Occipital lobe (tissue), 2 donors: ENCODE data around the gene AP2B1. TPM values are rescaled to one million over a fixed set of nuclear protein-coding genes. Genes with fewer than 3 reads are reported as not detected.

Source experiments
- DNase-seq: peaks from one replicate; lab custom pipeline; 2025; lab: John Stamatoyannopoulos, UW
- total RNA-seq: library from RNA; depleted of rRNA; stranded (reverse); fragments of >200 nt; gene quantifications from one replicate; pipeline ENCODE4 v1.2.3, GENCODE V29; 2014

AP2B1 gene
- total RNA-seq, 1 donor from 2014 or later, result 123 TPM

DNA sequence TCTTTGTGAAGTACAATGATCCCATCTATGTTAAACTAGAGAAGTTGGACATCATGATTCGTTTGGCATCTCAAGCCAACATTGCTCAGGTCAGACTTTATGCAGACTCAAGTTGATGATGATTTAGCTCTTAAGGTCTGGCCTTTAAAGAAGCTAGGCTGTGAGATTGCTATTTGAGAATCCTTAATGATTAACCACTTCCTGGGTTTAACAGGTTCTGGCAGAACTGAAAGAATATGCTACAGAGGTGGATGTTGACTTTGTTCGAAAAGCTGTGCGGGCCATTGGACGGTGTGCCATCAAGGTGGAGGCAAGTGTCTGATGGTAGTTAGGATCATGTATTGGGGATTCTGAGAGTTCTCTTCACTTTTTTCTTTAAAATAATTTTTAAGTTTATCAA is 40.3 kb downstream of the AP2B1 start:
- DNase-seq, result no peak

DNA sequence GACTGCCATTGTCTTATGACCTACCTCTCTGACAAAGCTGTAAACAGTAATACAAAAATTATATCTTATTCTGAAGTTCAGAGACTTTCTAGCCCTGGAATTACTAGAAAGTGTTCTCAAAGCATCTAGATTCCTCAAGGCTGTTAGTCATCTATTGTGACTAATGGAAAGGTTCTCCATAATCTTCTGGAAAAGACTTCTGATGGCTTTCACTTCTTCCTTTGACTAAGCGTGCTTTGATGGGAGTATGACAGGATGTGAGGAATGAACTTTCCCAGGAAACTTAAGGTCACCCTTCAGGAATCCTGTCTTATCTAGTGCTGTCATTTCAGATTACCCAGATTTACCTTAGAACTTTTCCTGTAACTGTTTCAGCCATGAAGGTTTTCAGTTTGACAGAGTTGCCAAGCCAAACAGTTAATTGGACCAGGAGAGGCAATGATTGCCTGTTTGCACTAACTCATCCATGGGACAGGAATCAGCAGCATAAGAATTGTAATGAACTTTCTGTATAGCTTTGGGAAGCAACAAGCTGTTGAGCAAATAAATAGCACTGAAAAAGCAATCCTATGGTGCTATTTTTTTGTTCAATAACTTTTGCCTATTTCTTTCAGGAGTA is 43.5 kb downstream of the AP2B1 start:
- DNase-seq, result no peak

DNA sequence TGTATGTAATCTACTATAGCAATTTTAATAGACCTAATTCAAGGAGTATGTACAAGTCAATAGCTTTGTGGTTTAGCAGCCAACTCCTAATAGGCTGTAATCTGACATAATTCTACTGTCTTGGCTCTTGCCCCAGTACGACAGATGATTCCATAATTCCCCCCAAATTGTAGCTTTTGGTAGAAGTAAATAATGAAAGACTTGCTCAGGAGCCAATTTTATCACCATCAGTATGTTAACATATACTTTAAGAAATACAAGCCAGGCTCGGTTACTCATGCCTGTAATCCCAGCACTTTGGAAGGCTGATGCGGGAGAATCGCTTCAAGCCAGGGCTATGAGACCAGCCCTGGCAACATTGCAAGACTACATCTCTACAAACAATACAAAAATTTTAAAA is 53.9 kb downstream of the AP2B1 start:
- DNase-seq, result no peak

DNA sequence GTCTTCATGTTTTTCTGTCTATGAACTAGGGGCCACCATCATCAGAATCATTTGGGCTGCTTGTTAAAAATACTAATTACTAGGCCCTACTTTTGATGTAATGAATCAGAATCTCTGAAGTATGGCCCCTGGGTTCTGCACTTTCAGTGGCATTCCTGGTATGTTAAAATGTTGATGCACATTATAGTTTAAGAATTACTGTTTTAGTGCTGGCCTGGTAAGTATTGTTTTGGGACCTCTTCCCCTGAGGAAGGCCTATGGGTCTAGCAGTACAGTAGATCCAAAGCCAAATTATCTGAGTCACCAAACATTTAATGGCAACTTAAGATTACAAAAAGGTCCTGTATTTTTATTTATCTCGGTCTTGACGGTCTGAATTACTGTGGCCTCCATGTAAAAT is 58.8 kb downstream of the AP2B1 start:
- DNase-seq, result no peak

DNA sequence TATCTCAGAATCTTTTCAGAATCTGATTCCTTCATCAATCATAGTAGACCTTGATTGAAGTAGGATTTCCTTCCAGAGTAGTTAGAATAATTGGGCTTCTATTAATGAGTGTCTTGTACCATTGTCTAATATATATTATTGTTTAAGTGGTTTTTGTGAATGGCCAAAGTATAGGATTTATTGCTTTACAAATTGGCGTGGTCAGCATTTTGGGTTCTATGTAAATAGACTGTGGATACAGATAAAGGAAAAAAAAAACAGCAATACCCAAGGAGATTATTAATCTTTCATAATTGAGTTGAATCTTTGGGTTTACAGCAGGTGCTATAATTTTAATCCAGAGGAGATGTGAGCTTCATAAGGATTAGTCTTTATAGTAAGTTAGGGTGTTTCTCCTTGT is 64.3 kb downstream of the AP2B1 start:
- no peak for DNase-seq

GRCh38 chr17:35653619-35654361 is 66.7 kb downstream of the AP2B1 start:
- no peak for DNase-seq

DNA sequence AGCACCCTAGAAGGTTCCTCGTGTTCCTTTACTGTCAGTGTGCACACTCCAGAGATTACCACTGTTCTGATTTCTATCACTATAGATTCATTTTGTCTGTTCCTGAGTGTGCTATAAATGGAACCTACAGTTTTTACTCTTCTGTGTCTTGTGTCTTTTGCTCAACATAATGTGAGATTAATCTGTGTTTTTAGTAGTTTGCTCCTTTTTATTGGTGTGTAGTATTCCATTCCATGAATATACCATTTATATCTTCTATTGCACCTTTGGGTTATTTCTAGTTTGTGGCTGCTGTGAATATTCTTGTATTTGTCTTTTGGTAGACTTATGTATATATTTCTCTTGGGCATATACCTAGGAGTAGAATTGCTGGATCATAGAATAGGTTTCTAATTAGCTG is 68.2 kb downstream of the AP2B1 start:
- DNase-seq, result no peak

DNA sequence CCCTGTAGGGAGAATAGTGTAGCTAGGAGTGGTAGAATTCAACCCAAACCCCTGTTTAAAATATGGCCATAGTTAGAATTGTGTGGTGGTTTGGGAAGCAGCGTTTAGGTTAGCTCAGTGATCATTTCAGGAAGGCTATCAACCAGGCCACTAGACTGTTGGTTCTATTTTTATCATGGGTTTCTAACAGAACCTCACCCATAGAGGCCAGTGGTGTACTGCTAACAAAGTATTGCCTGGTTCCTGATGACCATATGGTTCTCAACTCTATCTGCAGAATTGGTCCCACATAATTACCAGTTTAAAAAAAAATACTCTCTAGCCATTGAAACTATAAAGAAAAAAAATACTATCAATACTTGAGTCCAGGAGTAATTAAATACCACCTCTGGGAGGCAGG is 73.8 kb downstream of the AP2B1 start:
- DNase-seq, result no peak

GRCh38 chr17:35664685-35665084 is 77.6 kb downstream of the AP2B1 start:
- no peak for DNase-seq

- DNase-seq, result no peak
Observed at GRCh38 chr17:35665662-35666061, 78.5 kb downstream of the AP2B1 start.

DNA sequence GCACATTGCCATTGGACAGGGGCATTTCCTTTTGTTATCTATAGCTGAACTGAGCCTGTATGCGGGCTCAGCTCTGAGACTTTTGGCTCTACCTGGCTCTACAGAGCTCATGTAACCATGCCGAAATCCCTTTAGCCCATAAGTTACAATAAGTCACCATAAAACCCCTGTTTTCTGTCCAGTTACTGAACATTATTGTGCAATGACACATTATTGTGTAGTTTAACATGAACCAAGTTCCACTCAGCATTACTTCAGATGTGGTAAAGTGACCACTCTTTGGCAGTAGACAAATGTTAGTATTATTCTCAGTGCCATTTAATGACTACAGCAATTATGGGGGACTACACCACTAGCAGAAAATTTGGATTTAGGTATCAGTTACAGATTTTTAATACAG is 78.9 kb downstream of the AP2B1 start:
- DNase-seq, result no peak

GRCh38 chr17:35666967-35667532 is 79.9 kb downstream of the AP2B1 start:
- DNase-seq, result no peak

DNA sequence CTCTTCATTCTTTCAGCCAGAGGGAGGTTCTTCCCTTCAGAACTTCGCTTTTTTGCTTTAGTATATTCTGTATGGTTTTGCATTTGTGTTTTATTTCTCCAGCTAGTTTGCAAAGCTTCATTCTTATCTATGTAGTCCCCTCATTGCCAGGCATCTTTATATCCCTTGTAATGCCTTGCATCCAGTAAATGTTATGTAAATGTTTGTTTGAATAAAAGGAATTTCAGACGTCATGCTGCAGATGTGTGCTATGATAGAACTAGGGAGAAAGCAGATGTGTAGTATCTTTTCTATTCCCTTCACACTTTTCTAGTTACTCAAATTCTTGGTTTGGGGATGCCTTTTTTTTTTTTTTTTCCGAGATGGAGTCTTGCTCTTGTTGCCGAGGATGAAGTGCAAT is 81.7 kb downstream of the AP2B1 start:
- no peak for DNase-seq

GRCh38 chr17:35674552-35674951 is 87.4 kb downstream of the AP2B1 start:
- DNase-seq, result no peak

GRCh38 chr17:35676441-35676840 is 89.3 kb downstream of the AP2B1 start:
- DNase-seq, result no peak

GRCh38 chr17:35679007-35679682 is 92.0 kb downstream of the AP2B1 start:
- no peak for DNase-seq

DNA sequence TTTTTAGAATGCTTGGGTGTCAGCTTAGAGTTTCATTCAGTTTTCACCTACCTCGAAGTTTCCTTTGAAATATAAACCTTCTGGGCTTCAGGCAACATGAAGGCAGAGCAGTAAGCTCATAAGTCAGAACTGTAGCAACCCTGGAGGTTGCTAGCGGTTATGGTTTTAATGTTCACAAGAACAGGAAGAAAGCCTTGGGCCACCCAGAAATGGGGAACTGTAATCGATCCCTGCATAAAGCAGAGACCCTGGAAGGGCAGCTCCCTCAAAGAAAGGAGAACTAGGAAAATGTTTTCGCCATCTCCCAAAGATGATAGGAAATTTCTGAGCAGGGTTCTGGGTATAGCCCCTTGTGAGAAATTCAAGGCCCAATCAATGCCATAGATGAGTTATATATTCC is 96.5 kb downstream of the AP2B1 start:
- DNase-seq, result no peak

GRCh38 chr17:35684055-35684802 is 97.1 kb downstream of the AP2B1 start:
- DNase-seq, result no peak

DNA sequence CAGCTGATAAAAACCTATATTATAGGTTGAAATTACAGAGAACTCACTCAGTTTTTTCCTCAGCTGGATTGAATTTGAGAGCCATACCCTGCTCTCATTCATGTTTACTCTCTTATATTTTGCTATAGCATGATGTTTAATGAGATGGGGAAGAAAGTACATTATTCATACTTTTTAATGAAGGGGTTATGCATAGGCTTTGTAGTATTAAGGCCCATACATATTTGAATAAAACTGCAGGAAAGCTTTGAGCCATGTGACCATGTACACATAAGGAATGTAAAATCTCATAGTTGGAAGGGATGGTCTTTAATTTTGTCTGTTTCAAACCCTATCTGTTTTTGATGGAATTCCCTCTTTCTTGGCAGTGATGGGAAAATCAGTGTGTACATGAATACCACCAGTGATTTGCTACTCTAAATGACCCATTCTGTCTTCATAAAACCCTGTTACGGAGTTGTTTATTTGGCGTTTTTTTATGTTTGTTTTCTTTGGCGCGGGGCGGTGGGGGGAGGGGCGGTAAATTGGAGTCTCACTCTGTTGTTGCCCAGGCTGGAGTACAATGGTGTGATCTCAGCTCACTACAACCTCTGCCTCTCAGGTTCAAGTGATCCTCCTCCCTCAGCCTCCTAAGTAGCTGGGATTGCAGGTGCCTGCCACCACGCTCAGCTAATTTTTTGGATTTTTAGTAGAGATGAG is 105.5 kb downstream of the AP2B1 start:
- no peak for DNase-seq

- DNase-seq, result no peak
Observed at GRCh38 chr17:35693662-35694061, 106.5 kb downstream of the AP2B1 start.

DNA sequence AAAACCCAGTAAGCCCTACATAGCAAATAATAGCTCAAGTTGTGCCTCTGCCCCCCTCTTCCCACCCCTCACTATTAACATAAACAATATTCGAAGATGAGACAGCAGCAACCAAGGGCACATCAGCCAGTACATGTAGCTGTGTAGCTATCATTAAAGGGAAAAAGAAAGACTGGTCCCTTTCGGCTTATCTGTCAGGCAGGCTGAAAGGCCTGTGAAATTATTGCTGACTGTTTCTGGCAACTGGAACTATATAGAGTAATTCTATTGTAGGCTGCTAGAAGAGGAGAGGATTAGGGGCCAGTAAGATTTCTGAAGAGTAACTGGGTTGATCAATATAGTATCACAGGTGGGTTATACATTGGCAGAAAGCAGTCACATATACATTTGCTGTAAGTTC is 107.8 kb downstream of the AP2B1 start:
- no peak for DNase-seq
